Fibroblast of lung (primary cell): ENCODE data around the gene FITM2. TPM values are rescaled to one million over a fixed set of nuclear protein-coding genes. Genes with fewer than 3 reads are reported as not detected.

Experiments used
- DNase-seq, 2 donors: peaks; one replicate each; pipeline versions ENCODE4 v3.0.0 to v3.0.0-alpha.2; 2010; ENCODE audit warnings: low read depth in 2 of 2
- H2AFZ ChIP-seq: 2 replicates; pipeline ENCODE4 v1.5.1; 2012; ENCODE audit warnings: low read length, control low read depth, inconsistent platforms
- H3K27ac ChIP-seq: 2 replicates; pipeline ENCODE4 v1.5.1; 2011; ENCODE audit warnings: low read length, control low read depth; ENCODE audit not compliant: insufficient read depth
- H3K27me3 ChIP-seq: 2 replicates; pipeline ENCODE4 v1.5.1; 2011; ENCODE audit warnings: mild to moderate bottlenecking, low read length; ENCODE audit not compliant: control insufficient read depth, insufficient read depth
- H3K36me3 ChIP-seq: 2 replicates; pipeline ENCODE4 v1.5.1; 2011; ENCODE audit warnings: low read length; ENCODE audit not compliant: control insufficient read depth, insufficient read depth
- H3K4me1 ChIP-seq: 2 replicates; pipeline ENCODE4 v1.5.1; 2011; ENCODE audit warnings: low read length; ENCODE audit not compliant: control insufficient read depth, insufficient read depth; ENCODE audit errors: extremely low read depth
- H3K4me2 ChIP-seq: 2 replicates; pipeline ENCODE4 v1.5.1; 2011; ENCODE audit warnings: low read length, control low read depth; ENCODE audit not compliant: insufficient read depth; ENCODE audit errors: extremely low read depth
- H3K4me3 ChIP-seq, 4 experiments: fragments of 200-600 bp in 1 of 4; sonication (generic) in 1 of 4; replicated peaks in 1 of 4; 2 replicates each; pipeline ENCODE4 v1.5.1; 2011 to 2016; ENCODE audit warnings: low read length in 4 of 4, low read depth in 3 of 4, mild to moderate bottlenecking in 3 of 4, control low read depth in 2 of 4, inconsistent platforms in 1 of 4, mixed read lengths in 1 of 4; ENCODE audit not compliant: insufficient read depth in 1 of 4; ENCODE audit errors: control extremely low read depth in 1 of 4
- H3K79me2 ChIP-seq: 2 replicates; pipeline ENCODE4 v1.5.1; 2012; ENCODE audit warnings: mild to moderate bottlenecking, low read length, inconsistent platforms; ENCODE audit not compliant: control insufficient read depth, insufficient read depth
- H3K9ac ChIP-seq: 2 replicates; pipeline ENCODE4 v1.5.1; 2011; ENCODE audit warnings: mild to moderate bottlenecking, low read length, control low read depth; ENCODE audit not compliant: insufficient read depth
- H3K9me3 ChIP-seq: 2 replicates; pipeline ENCODE4 v1.5.1; 2012; ENCODE audit warnings: low read depth, low read length; ENCODE audit not compliant: control insufficient read depth, insufficient read depth
- H4K20me1 ChIP-seq: 2 replicates; pipeline ENCODE4 v1.5.1; 2011; ENCODE audit warnings: low read length; ENCODE audit not compliant: control insufficient read depth, insufficient read depth; ENCODE audit errors: extremely low read depth
- CTCF ChIP-seq, 2 donors: IDR thresholded peaks in 1 of 2; conservative IDR thresholded peaks in 1 of 2; 1 replicate in 1 of 2; 2 replicates in 1 of 2; pipeline ENCODE4 v1.5.1; 2011 to 2012; ENCODE audit warnings: low read length in 2 of 2, control low read depth in 1 of 2, inconsistent platforms in 1 of 2, low read depth in 1 of 2, mild to moderate bottlenecking in 1 of 2
- EZH2 ChIP-seq: IDR thresholded peaks from 2 replicates; pipeline ENCODE4 v1.5.1; 2012; ENCODE audit warnings: low read length, control low read depth, mild to moderate bottlenecking; ENCODE audit errors: missing control alignments
- polyA plus RNA-seq, 2 donors: library from polyadenylated mRNA; depleted of rRNA in 1 of 2; stranded (reverse) in 1 of 2; unstranded in 1 of 2; fragments of >200 nt; gene quantifications; 2 replicates each; pipeline ENCODE4 v1.2.1, GENCODE V29; 2011 to 2012; ENCODE audit warnings: missing spikeins in 1 of 2
- total RNA-seq: library from RNA; depleted of rRNA; stranded (reverse); fragments of >200 nt; gene quantifications from 2 replicates; pipeline ENCODE4 v1.2.1, GENCODE V29; 2014

Gene FITM2
- total and polyA plus RNA-seq, 2 donors (not counting 1 experiment from before 2014, with no cell fraction given), result 8.6 to 9.7 TPM

- no peak for DNase-seq
- Histone ChIP-seq H3K27me3 (no peaks in the 10 kb centered on the region), H2AFZ (no peak overlapping the region), H3K4me1 (no peaks in the 10 kb centered on the region), H3K4me3 (no peak overlapping the region), H3K9ac (no peak overlapping the region), H3K4me2 (no peak overlapping the region), H3K9me3 (no peaks in the 10 kb centered on the region), H4K20me1 (no peaks in the 10 kb centered on the region), H3K36me3 (no peaks in the 10 kb centered on the region), H3K27ac (no peak overlapping the region), H3K79me2 (no peaks in the 10 kb centered on the region)
- TF ChIP-seq EZH2, result no peak
- TF ChIP-seq CTCF (conservative IDR thresholded peaks at IDR 0.05 in 1 of 2, IDR thresholded peaks at IDR 0.05 in 1 of 2; ENCODE audit: low read depth in 1 of 2, low read length in 2 of 2), result no peak
Observed at GRCh38 chr20:44273231-44274215, 37.5 kb downstream of the FITM2 start.

GRCh38 chr20:44271915-44272663, 38.9 kb downstream of the FITM2 start:
- Histone ChIP-seq H3K79me2 (no peaks in the 10 kb centered on the region), H3K4me1 (no peaks in the 10 kb centered on the region), H3K9ac (no peak overlapping the region), H2AFZ (no peak overlapping the region), H3K4me2 (no peak overlapping the region), H3K9me3 (no peaks in the 10 kb centered on the region), H3K4me3 (no peak overlapping the region), H3K27me3 (no peaks in the 10 kb centered on the region), H3K36me3 (no peaks in the 10 kb centered on the region), H3K27ac (no peak overlapping the region), H4K20me1 (no peaks in the 10 kb centered on the region)
- TF ChIP-seq EZH2 (no peak), CTCF (conservative IDR thresholded peaks at IDR 0.05 in 1 of 2, IDR thresholded peaks at IDR 0.05 in 1 of 2; ENCODE audit: low read depth in 1 of 2, low read length in 2 of 2) (peak in 1 of 2 donors; percentile 13)
- no peak for DNase-seq

DNA sequence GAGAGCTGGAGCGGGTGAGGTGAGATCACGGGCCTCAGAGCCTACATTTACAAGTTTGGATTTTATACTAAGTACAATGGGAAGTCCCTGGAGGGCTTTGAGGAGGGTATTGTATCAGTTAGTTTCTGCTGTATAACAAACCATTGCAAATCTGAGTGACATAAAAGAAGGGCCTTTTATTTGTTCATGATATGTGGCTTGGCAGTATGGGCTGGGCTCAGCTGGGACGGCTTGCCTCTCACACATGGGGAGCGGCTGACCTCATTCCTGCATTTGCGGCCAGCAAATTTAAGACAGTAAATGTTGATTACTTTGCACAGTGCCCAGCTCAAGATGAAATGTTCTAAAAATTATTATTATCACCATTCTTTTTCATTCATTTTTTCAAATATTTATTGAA, 42.2 kb downstream of the FITM2 start:
- Histone ChIP-seq H3K4me3 (no peak overlapping the region), H2AFZ (no peak overlapping the region), H3K36me3 (no peaks in the 10 kb centered on the region), H3K4me2 (no peak overlapping the region), H3K4me1 (no peaks in the 10 kb centered on the region), H3K9me3 (no peaks in the 10 kb centered on the region), H3K27ac (no peak overlapping the region), H3K79me2 (no peaks in the 10 kb centered on the region), H3K27me3 (no peaks in the 10 kb centered on the region), H4K20me1 (no peaks in the 10 kb centered on the region), H3K9ac (no peak overlapping the region)
- DNase-seq, result no peak
- TF ChIP-seq EZH2, result no peak
- TF ChIP-seq CTCF (conservative IDR thresholded peaks at IDR 0.05 in 1 of 2, IDR thresholded peaks at IDR 0.05 in 1 of 2; ENCODE audit: low read depth in 1 of 2, low read length in 2 of 2), result no peak
